DND-41 (cell line): ENCODE results near the gene ZNF536.

Experiments used
- ATAC-seq: fragments of 200-7000 bp; cut with Tn5 transposase; 3 replicates; pipeline ENCODE4 v1.9.1; 2021; ENCODE audit warnings: low read depth; ENCODE audit not compliant: insufficient read depth
- DNase-seq: peaks from one replicate; pipeline ENCODE4 v3.0.0-alpha.2; 2020
- H2AFZ ChIP-seq: 2 replicates; pipeline ENCODE4 v1.6.0; 2012; ENCODE audit warnings: low read depth, low read length
- H3K27ac ChIP-seq: 2 replicates; pipeline ENCODE4 v1.5.1; 2012; ENCODE audit warnings: low read length, inconsistent platforms
- H3K27me3 ChIP-seq: fragments of 200-600 bp; sonication (generic); 2 replicates; pipeline ENCODE4 v1.6.0; 2012; ENCODE audit warnings: low read length, mild to moderate bottlenecking, inconsistent platforms; ENCODE audit not compliant: insufficient read depth, poor library complexity
- H3K36me3 ChIP-seq: 2 replicates; pipeline ENCODE4 v1.5.1; 2012; ENCODE audit warnings: low read length, inconsistent platforms; ENCODE audit not compliant: insufficient read depth
- H3K4me1 ChIP-seq: 2 replicates; pipeline ENCODE4 v1.5.1; 2012; ENCODE audit warnings: mild to moderate bottlenecking, low read length; ENCODE audit not compliant: insufficient read depth
- H3K4me2 ChIP-seq: 2 replicates; pipeline ENCODE4 v1.6.0; 2012; ENCODE audit warnings: mild to moderate bottlenecking, moderate library complexity, low read length, inconsistent platforms; ENCODE audit not compliant: insufficient read depth
- H3K4me3 ChIP-seq, 2 experiments: fragments of 200-600 bp in 1 of 2; shearing (Covaris generic) in 1 of 2; 2 replicates each; pipeline ENCODE4 v1.5.1; 2012 to 2016; ENCODE audit warnings: inconsistent platforms in 2 of 2, low read length in 2 of 2, mild to moderate bottlenecking in 2 of 2, low read depth in 1 of 2, moderate library complexity in 1 of 2
- H3K79me2 ChIP-seq: 2 replicates; pipeline ENCODE4 v1.6.0; 2012; ENCODE audit warnings: low read length, inconsistent platforms; ENCODE audit not compliant: insufficient read depth
- H3K9ac ChIP-seq: 2 replicates; pipeline ENCODE4 v1.6.0; 2012; ENCODE audit warnings: low read depth, mild to moderate bottlenecking, inconsistent platforms, low read length, moderate library complexity
- H3K9me3 ChIP-seq: 2 replicates; pipeline ENCODE4 v1.5.1; 2012; ENCODE audit warnings: low read length, moderate library complexity, mild to moderate bottlenecking, inconsistent platforms; ENCODE audit not compliant: insufficient read depth, severe bottlenecking
- H4K20me1 ChIP-seq: 2 replicates; pipeline ENCODE4 v1.6.0; 2012; ENCODE audit warnings: low read length; ENCODE audit not compliant: insufficient read depth
- CTCF ChIP-seq: IDR thresholded peaks from 2 replicates; pipeline ENCODE4 v1.5.1; 2012; ENCODE audit warnings: borderline replicate concordance, low read length, moderate library complexity, mild to moderate bottlenecking; ENCODE audit not compliant: poor library complexity, severe bottlenecking; ENCODE audit errors: extremely low read depth
- EZH2 ChIP-seq: IDR thresholded peaks from 3 replicates; pipeline ENCODE4 v1.6.1; 2012; ENCODE audit warnings: borderline replicate concordance, low read depth, mild to moderate bottlenecking, moderate library complexity, low read length, inconsistent platforms; ENCODE audit not compliant: severe bottlenecking

Gene ZNF536

GRCh38 chr19:30565636-30566035 is 193.5 kb downstream of the ZNF536 start:
- H3K79me2 ChIP-seq: no peaks in the 10 kb centered on the region
- H4K20me1 ChIP-seq: no peaks in the 10 kb centered on the region
- TF ChIP-seq EZH2 (no peak), CTCF (no peak)
- ATAC-seq (no peak), DNase-seq (no peak)
- no peak overlapping the region for H3K9ac ChIP-seq
- H3K27ac ChIP-seq: no peak overlapping the region
- H3K36me3 ChIP-seq: no peaks in the 10 kb centered on the region
- H2AFZ ChIP-seq: no peak overlapping the region
- H3K9me3 ChIP-seq: no peaks in the 10 kb centered on the region
- no peak overlapping the region for H3K4me2 ChIP-seq
- peaks cover 2% of the 10 kb centered on the region for H3K27me3 ChIP-seq
- no peaks in the 10 kb centered on the region for H3K4me1 ChIP-seq
- no peak overlapping the region for H3K4me3 ChIP-seq

- H3K27ac ChIP-seq: no peak overlapping the region
- DNase-seq: no peak
- H3K27me3 ChIP-seq: peaks cover 2% of the 10 kb centered on the region
- H3K4me1 ChIP-seq: no peaks in the 10 kb centered on the region
- no peaks in the 10 kb centered on the region for H3K9me3 ChIP-seq
- TF ChIP-seq EZH2 (no peak), CTCF (no peak)
- no peaks in the 10 kb centered on the region for H4K20me1 ChIP-seq
- no peaks in the 10 kb centered on the region for H3K79me2 ChIP-seq
- H3K9ac ChIP-seq: no peak overlapping the region
- no peak overlapping the region for H3K4me3 ChIP-seq
- no peak overlapping the region for H2AFZ ChIP-seq
- no peak overlapping the region for H3K4me2 ChIP-seq
- ATAC-seq: no peak
- H3K36me3 ChIP-seq: no peaks in the 10 kb centered on the region
These were observed 194.7 kb downstream of the ZNF536 start for GRCh38 chr19:30566681-30567420.

- Histone ChIP-seq H2AFZ (no peak overlapping the region), H3K79me2 (no peaks in the 10 kb centered on the region), H3K9ac (no peak overlapping the region), H3K9me3 (no peaks in the 10 kb centered on the region), H3K4me3 (no peak overlapping the region), H3K27me3 (peaks cover 2% of the 10 kb centered on the region), H3K27ac (no peak overlapping the region), H3K36me3 (no peaks in the 10 kb centered on the region), H3K4me1 (no peaks in the 10 kb centered on the region), H3K4me2 (no peak overlapping the region), H4K20me1 (no peaks in the 10 kb centered on the region)
- no peak for DNase-seq
- no peak for ATAC-seq
- TF ChIP-seq CTCF (no peak), EZH2 (no peak)
These were observed 195.5 kb downstream of the ZNF536 start for GRCh38 chr19:30567536-30568232.
